ENCODE results near the gene F10. TPM values are rescaled to one million over a fixed set of nuclear protein-coding genes. Genes with fewer than 3 reads are reported as not detected.

The F10 gene
- total and polyA plus RNA-seq, 9 of the 15 experiments (the other 6 are each of a cell fraction or from before 2014, with no cell fraction given): 0.04 to 0.09 (median 0.07) TPM; not detected in 5

GRCh38 chr13:113077953-113078901, 44.4 kb upstream of the F10 start (continued):
- TF ChIP-seq ZNF280A (IDR thresholded peaks at IDR 0.05; ENCODE audit: low read depth, partially characterized antibody) (no peak), ZNF77 (CRISPR knock-in tag; IDR thresholded peaks at IDR 0.05) (no peak), ZNF778 (CRISPR knock-in tag; IDR thresholded peaks at IDR 0.05) (no peak), ZNF174 (CRISPR knock-in tag; IDR thresholded peaks at IDR 0.05) (no peak), DACH1 (IDR thresholded peaks at IDR 0.05; ENCODE audit: partially characterized antibody) (no peak), CBX1 (IDR thresholded peaks at IDR 0.05; ENCODE audit: low read depth) (no peak), E2F4 (CRISPR knock-in tag; IDR thresholded peaks at IDR 0.05; ENCODE audit: low read depth) (no peak), ZNF316 (IDR thresholded peaks at IDR 0.05) (no peak), ZBTB1 (CRISPR knock-in tag; IDR thresholded peaks at IDR 0.05; ENCODE audit: borderline replicate concordance, low read depth) (no peak)

Data from K562 (cell line).